HepG2 (cell line): ENCODE results near the gene FGFR3. TPM values are rescaled to one million over a fixed set of nuclear protein-coding genes. Genes with fewer than 3 reads are reported as not detected.

Experiments
- BCL3 ChIP-seq: sonication (generic); formaldehyde crosslinking; IDR thresholded peaks from 2 replicates; pipeline ENCODE4 v1.5.1; 2020; ENCODE audit warnings: mild to moderate bottlenecking, missing genetic modification reagents, moderate library complexity
- BORCS8-MEF2B ChIP-seq: sonication (generic); formaldehyde crosslinking; IDR thresholded peaks from 2 replicates; pipeline ENCODE4 v1.8.0; 2022; ENCODE audit warnings: mild to moderate bottlenecking, missing genetic modification reagents
- CREBL2 ChIP-seq: sonication (generic); formaldehyde crosslinking; IDR thresholded peaks from 2 replicates; pipeline ENCODE4 v1.8.1; 2023; ENCODE audit warnings: missing genetic modification reagents, mild to moderate bottlenecking, borderline replicate concordance
- HDAC6 ChIP-seq: fragments of 200-600 bp; sonication (generic); IDR thresholded peaks from 2 replicates; pipeline ENCODE4 v1.7.0; 2017; ENCODE audit warnings: mild to moderate bottlenecking, antibody characterized with exemption, low read length, low read depth
- HNRNPK ChIP-seq: fragments of 200-400 bp; formaldehyde crosslinking; IDR thresholded peaks from 2 replicates; pipeline ENCODE4 v1.6.1; 2018; ENCODE audit warnings: low read length, low read depth, moderate library complexity, mild to moderate bottlenecking; ENCODE audit not compliant: poor library complexity, severe bottlenecking
- HOXD1 ChIP-seq: sonication (generic); formaldehyde crosslinking; IDR thresholded peaks from 2 replicates; pipeline ENCODE4 v1.5.0; 2020; ENCODE audit warnings: missing genetic modification reagents
- PHB2 ChIP-seq: fragments of 450-650 bp; IDR thresholded peaks from 2 replicates; pipeline ENCODE4 v1.6.1; 2018; ENCODE audit not compliant: partially characterized antibody
- REPIN1 ChIP-seq: sonication (generic); formaldehyde crosslinking; IDR thresholded peaks from 2 replicates; pipeline ENCODE4 v1.8.0; 2022; ENCODE audit warnings: missing genetic modification reagents, low read depth, mild to moderate bottlenecking, borderline replicate concordance
- SP5 ChIP-seq: IDR thresholded peaks from 2 replicates; pipeline ENCODE4 v1.6.1; 2016; ENCODE audit warnings: low read depth, borderline replicate concordance
- STAT6 ChIP-seq: sonication (generic); formaldehyde crosslinking; IDR thresholded peaks from 2 replicates; pipeline ENCODE4 v1.4.0; 2020; ENCODE audit warnings: missing genetic modification reagents, mild to moderate bottlenecking, borderline replicate concordance
- ZNF121 ChIP-seq: sonication (generic); formaldehyde crosslinking; IDR thresholded peaks from 2 replicates; pipeline ENCODE4 v1.5.0; 2020; ENCODE audit warnings: mild to moderate bottlenecking, missing genetic modification reagents
- ZNF143 ChIP-seq: sonication (generic); formaldehyde crosslinking; IDR thresholded peaks from 2 replicates; pipeline ENCODE4 v1.4.0; 2020; ENCODE audit warnings: missing genetic modification reagents
- ZNF232 ChIP-seq: sonication (generic); formaldehyde crosslinking; IDR thresholded peaks from 2 replicates; pipeline ENCODE4 v1.4.0; 2020; ENCODE audit warnings: missing genetic modification reagents, borderline replicate concordance
- ZNF296 ChIP-seq: sonication (generic); formaldehyde crosslinking; conservative IDR thresholded peaks from 2 replicates; pipeline ENCODE4 v1.5.0; 2020; ENCODE audit warnings: mild to moderate bottlenecking, missing genetic modification reagents
- polyA plus RNA-seq, 8 experiments: library from polyadenylated mRNA; depleted of rRNA in 3 of 8; stranded (reverse) in 7 of 8; unstranded in 1 of 8; fragments of >200 nt; fragmentation: Illumina TruSeq in 4 of 8; extraction: Trizol in 4 of 8; gene quantifications; 2 replicates each; pipeline versions ENCODE4 v1.2.1 to v1.2.3, GENCODE V29; 2011 to 2016; ENCODE audit warnings: low read depth in 4 of 8, missing spikeins in 1 of 8, mixed read lengths in 1 of 8; ENCODE audit not compliant: insufficient read depth in 1 of 8
- total RNA-seq, 5 experiments: library from RNA; depleted of rRNA; stranded (reverse); fragments of >200 nt; fragmentation: Illumina TruSeq; extraction: Trizol; gene quantifications; 2 replicates each; pipeline ENCODE4 v1.2.3, GENCODE V29; 2016; ENCODE audit warnings: low read depth in 1 of 5
- TF ChIP-seq, protein P1 (sequence below): sonication (generic); formaldehyde crosslinking; conservative IDR thresholded peaks from 2 replicates; pipeline ENCODE4 v1.4.0; 2020; ENCODE audit warnings: missing genetic modification reagents
- TF ChIP-seq, protein P2 (sequence below): sonication (generic); formaldehyde crosslinking; IDR thresholded peaks from 2 replicates; pipeline ENCODE4 v1.4.0; 2020; ENCODE audit warnings: missing genetic modification reagents
- TF ChIP-seq, protein P3 (sequence below): sonication (generic); formaldehyde crosslinking; IDR thresholded peaks from 2 replicates; pipeline ENCODE4 v1.9.0; 2022; ENCODE audit warnings: low read depth, missing genetic modification reagents

FGFR3 gene
- total and polyA plus RNA-seq, 2 of the 13 experiments (the other 11 are each of a cell fraction or from before 2014, with no cell fraction given) = 103 to 109 TPM

DNA sequence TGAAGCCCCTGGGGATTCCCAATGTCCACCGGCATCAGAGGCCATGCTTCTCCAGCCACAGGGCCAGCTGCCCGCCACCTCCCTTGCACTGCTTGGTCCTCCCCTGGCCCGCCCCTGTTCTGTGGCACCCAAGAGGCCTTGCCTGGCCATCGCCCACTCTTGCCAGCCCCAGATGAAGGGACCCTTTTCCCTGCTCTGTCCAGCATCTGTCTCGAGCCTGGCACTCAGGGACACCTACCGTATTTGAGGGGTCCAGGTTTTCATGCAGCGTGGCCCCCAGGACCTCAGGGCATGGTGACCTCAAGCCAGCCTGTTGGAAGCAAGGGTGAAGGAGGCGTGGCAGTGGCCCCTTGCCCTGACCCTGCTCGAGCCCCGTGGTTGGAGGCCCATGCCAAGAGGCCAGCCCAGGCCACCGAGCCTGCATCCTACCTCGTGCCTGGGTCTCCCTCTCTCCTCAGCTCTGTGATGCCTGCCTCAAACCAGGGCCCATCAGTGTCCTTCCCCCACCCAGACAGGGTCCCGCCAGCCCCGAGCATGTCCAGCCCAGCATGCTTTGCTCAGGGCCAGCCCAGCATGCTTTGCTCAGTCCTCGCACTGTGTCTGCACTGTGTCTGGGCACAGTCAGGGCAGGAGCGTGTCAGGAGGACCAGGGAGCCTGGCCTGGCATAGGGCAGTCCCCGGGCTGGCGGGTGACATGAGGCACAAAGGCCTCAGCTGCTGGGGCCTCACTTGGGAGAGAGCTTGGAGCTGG is 14.3 kb upstream of the FGFR3 start (continued):
- peak; percentile 79 for TF ChIP-seq ZNF143
- TF ChIP-seq PHB2 = no peak
- no peak for TF ChIP-seq HNRNPK
- TF ChIP-seq, protein P1, sequence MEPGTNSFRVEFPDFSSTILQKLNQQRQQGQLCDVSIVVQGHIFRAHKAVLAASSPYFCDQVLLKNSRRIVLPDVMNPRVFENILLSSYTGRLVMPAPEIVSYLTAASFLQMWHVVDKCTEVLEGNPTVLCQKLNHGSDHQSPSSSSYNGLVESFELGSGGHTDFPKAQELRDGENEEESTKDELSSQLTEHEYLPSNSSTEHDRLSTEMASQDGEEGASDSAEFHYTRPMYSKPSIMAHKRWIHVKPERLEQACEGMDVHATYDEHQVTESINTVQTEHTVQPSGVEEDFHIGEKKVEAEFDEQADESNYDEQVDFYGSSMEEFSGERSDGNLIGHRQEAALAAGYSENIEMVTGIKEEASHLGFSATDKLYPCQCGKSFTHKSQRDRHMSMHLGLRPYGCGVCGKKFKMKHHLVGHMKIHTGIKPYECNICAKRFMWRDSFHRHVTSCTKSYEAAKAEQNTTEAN (CRISPR knock-in tag) = no peak
- TF ChIP-seq ZNF296 (CRISPR knock-in tag) = no peak
- no peak for TF ChIP-seq HOXD1 (CRISPR knock-in tag)
- TF ChIP-seq REPIN1 = peak; percentile 37; the same call in 1 of the 2 replicates
- TF ChIP-seq STAT6 (CRISPR knock-in tag) = no peak
- TF ChIP-seq, protein P2, sequence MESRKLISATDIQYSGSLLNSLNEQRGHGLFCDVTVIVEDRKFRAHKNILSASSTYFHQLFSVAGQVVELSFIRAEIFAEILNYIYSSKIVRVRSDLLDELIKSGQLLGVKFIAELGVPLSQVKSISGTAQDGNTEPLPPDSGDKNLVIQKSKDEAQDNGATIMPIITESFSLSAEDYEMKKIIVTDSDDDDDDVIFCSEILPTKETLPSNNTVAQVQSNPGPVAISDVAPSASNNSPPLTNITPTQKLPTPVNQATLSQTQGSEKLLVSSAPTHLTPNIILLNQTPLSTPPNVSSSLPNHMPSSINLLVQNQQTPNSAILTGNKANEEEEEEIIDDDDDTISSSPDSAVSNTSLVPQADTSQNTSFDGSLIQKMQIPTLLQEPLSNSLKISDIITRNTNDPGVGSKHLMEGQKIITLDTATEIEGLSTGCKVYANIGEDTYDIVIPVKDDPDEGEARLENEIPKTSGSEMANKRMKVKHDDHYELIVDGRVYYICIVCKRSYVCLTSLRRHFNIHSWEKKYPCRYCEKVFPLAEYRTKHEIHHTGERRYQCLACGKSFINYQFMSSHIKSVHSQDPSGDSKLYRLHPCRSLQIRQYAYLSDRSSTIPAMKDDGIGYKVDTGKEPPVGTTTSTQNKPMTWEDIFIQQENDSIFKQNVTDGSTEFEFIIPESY = peak; percentile 13; the same call in 1 of the 2 replicates
- peak; percentile 15; the same call in 1 of the 2 replicates for TF ChIP-seq BCL3 (CRISPR knock-in tag)
- no peak for TF ChIP-seq CREBL2
- TF ChIP-seq ZNF121 = no peak
- TF ChIP-seq SP5 (CRISPR knock-in tag) = peak; percentile 38
- TF ChIP-seq, protein P3, sequence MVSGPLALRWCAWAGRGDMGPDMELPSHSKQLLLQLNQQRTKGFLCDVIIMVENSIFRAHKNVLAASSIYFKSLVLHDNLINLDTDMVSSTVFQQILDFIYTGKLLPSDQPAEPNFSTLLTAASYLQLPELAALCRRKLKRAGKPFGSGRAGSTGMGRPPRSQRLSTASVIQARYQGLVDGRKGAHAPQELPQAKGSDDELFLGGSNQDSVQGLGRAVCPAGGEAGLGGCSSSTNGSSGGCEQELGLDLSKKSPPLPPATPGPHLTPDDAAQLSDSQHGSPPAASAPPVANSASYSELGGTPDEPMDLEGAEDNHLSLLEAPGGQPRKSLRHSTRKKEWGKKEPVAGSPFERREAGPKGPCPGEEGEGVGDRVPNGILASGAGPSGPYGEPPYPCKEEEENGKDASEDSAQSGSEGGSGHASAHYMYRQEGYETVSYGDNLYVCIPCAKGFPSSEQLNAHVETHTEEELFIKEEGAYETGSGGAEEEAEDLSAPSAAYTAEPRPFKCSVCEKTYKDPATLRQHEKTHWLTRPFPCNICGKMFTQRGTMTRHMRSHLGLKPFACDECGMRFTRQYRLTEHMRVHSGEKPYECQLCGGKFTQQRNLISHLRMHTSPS = peak; percentile 59
- TF ChIP-seq BORCS8-MEF2B (CRISPR knock-in tag) = 0 out of 2 replicates have a peak, but pooled peaks have one; percentile 0
- peak; percentile 43; the same call in 1 of the 2 replicates for TF ChIP-seq ZNF232 (CRISPR knock-in tag)
- TF ChIP-seq HDAC6 = no peak
